Gastroesophageal sphincter (tissue), 4 donors: ENCODE results near the gene AIF1. TPM values are rescaled to one million over a fixed set of nuclear protein-coding genes. Genes with fewer than 3 reads are reported as not detected.

Source experiments
- ATAC-seq: fragments of 150-250 bp; one replicate; pipeline ENCODE4 v1.9.1; 2016; ENCODE audit warnings: mild to moderate bottlenecking, moderate library complexity
- H3K27ac ChIP-seq, 4 donors: fragments of 200-600 bp; sonication (generic) in 3 of 4; 1 replicate in 3 of 4; 2 replicates in 1 of 4; pipeline ENCODE4 v1.5.1; 2016 to 2019
- H3K27me3 ChIP-seq: fragments of 200-600 bp; sonication (generic); one replicate; pipeline ENCODE4 v1.5.1; 2019
- H3K36me3 ChIP-seq, 2 donors: fragments of 200-600 bp; sonication (generic); one replicate each; pipeline ENCODE4 v1.5.1; 2019; ENCODE audit warnings: control low read depth in 1 of 2
- H3K4me1 ChIP-seq, 3 donors: fragments of 200-600 bp; sonication (generic); 1 replicate in 2 of 3; 2 replicates in 1 of 3; pipeline ENCODE4 v1.5.1; 2016 to 2019; ENCODE audit warnings: control low read depth in 2 of 3
- H3K4me3 ChIP-seq, 2 donors: fragments of 200-600 bp; sonication (generic); one replicate each; pipeline ENCODE4 v1.5.1; 2019; ENCODE audit warnings: mild to moderate bottlenecking in 1 of 2, moderate library complexity in 1 of 2
- H3K9me3 ChIP-seq, 3 donors: fragments of 200-600 bp; sonication (generic); one replicate each; pipeline ENCODE4 v1.5.1; 2017 to 2019; ENCODE audit warnings: control low read depth in 2 of 3
- CTCF ChIP-seq, 4 experiments: fragments of 200-600 bp in 2 of 4; fragments of 450-650 bp in 2 of 4; sonication (generic) in 1 of 4; IDR thresholded peaks; one replicate each; pipeline ENCODE4 v1.5.1; 2017 to 2019; ENCODE audit warnings: antibody characterized with exemption in 4 of 4, mild to moderate bottlenecking in 2 of 4, moderate library complexity in 2 of 4
- EP300 ChIP-seq: sonication (generic); formaldehyde crosslinking; IDR thresholded peaks from one replicate; pipeline ENCODE4 v1.6.1; 2017; ENCODE audit warnings: antibody characterized with exemption, mild to moderate bottlenecking
- POLR2A ChIP-seq, 2 donors: fragments of 450-650 bp; IDR thresholded peaks; one replicate each; pipeline ENCODE4 v1.6.1; 2017; ENCODE audit warnings: antibody characterized with exemption in 2 of 2, mild to moderate bottlenecking in 2 of 2, moderate library complexity in 1 of 2
- POLR2AphosphoS5 ChIP-seq: sonication (generic); formaldehyde crosslinking; IDR thresholded peaks from one replicate; pipeline ENCODE4 v1.6.1; 2017; ENCODE audit warnings: antibody characterized with exemption
- WGBS, 2 donors: methylation state at CpG; one replicate each; pipeline ENCODE4 v1.1.5; 2018; ENCODE audit warnings: low coverage in 1 of 2; 5-methylcytosine and 5-hydroxymethylcytosine counted together
- total RNA-seq, 4 donors: library from RNA; depleted of rRNA; stranded (reverse); fragments of >200 nt; gene quantifications; one replicate each; pipeline ENCODE4 v1.1.0, GENCODE V29; 2016

Gene AIF1
- total RNA-seq, 4 donors from 2014 or later = 5.6 to 46.4 (median 21.3) TPM

GRCh38 chr6:31607317-31607716 lies 7.7 kb upstream of the AIF1 start:
- Histone ChIP-seq H3K27me3 (no peaks in the 10 kb centered on the region), H3K9me3 (no peaks in the 10 kb centered on the region), H3K4me1 (no peaks in the 10 kb centered on the region), H3K4me3 (no peak overlapping the region), H3K36me3 (no peaks in the 10 kb centered on the region), H3K27ac (no peak overlapping the region)
- TF ChIP-seq POLR2AphosphoS5 (no peak), CTCF (IDR thresholded peaks at IDR 0.05) (no peak), POLR2A (IDR thresholded peaks at IDR 0.05) (no peak), EP300 (no peak)
- 78 to 90% methylated on average over 1 of the region's 1 CpG for WGBS, 2 donors
- no peak for ATAC-seq

- no peak for TF ChIP-seq POLR2A (IDR thresholded peaks at IDR 0.05)
- TF ChIP-seq CTCF (IDR thresholded peaks at IDR 0.05) = no peak
- TF ChIP-seq EP300 = no peak
- TF ChIP-seq POLR2AphosphoS5 = no peak
- Histone ChIP-seq H3K27ac (no peak overlapping the region), H3K27me3 (no peaks in the 10 kb centered on the region), H3K36me3 (no peaks in the 10 kb centered on the region), H3K9me3 (no peaks in the 10 kb centered on the region), H3K4me1 (no peaks in the 10 kb centered on the region), H3K4me3 (no peak overlapping the region)
- 44 to 72% methylated on average over 6 to 7 of the region's 8 CpGs for WGBS, 2 donors
- ATAC-seq = no peak
Measured at GRCh38 chr6:31609519-31610406, 5.3 kb upstream of the AIF1 start.

- Histone ChIP-seq H3K4me1 (no peaks in the 10 kb centered on the region), H3K4me3 (no peak overlapping the region), H3K27ac (no peak overlapping the region), H3K36me3 (no peaks in the 10 kb centered on the region), H3K9me3 (no peaks in the 10 kb centered on the region), H3K27me3 (no peaks in the 10 kb centered on the region)
- ATAC-seq = no peak
- no peak for TF ChIP-seq POLR2A (IDR thresholded peaks at IDR 0.05)
- TF ChIP-seq EP300 = no peak
- TF ChIP-seq CTCF (IDR thresholded peaks at IDR 0.05) = no peak
- no peak for TF ChIP-seq POLR2AphosphoS5
- WGBS, 2 donors = 63 to 80% methylated on average over 4 of the region's 4 CpGs
Measured at GRCh38 chr6:31610968-31611367, 4.1 kb upstream of the AIF1 start.

GRCh38 chr6:31614075-31614619 lies 887 bp upstream of the AIF1 start:
- no peaks in the 10 kb centered on the region for H3K4me1 ChIP-seq
- WGBS, 2 donors = 82 to 84% methylated on average over 3 to 7 of the region's 8 CpGs
- ATAC-seq = no peak
- no peak overlapping the region for H3K27ac ChIP-seq
- no peak overlapping the region for H3K4me3 ChIP-seq
- TF ChIP-seq POLR2AphosphoS5 = no peak
- no peaks in the 10 kb centered on the region for H3K9me3 ChIP-seq
- H3K27me3 ChIP-seq = no peaks in the 10 kb centered on the region
- H3K36me3 ChIP-seq = no peaks in the 10 kb centered on the region

GRCh38 chr6:31615748-31616147 lies 714 bp downstream of the AIF1 start:
- Histone ChIP-seq H3K27me3 (no peaks in the 10 kb centered on the region), H3K4me1 (peaks cover 0 to 4% (median 0%) of the 10 kb centered on the region in 3 donors), H3K4me3 (peak overlapping the region in 1 of 2 donors; percentile 28), H3K36me3 (no peaks in the 10 kb centered on the region), H3K27ac (peak overlapping the region in 1 of 4 donors; percentile 44), H3K9me3 (no peaks in the 10 kb centered on the region)
- ATAC-seq = no peak
- 47 to 55% methylated on average over 4 to 5 of the region's 7 CpGs for WGBS, 2 donors
- no peak for TF ChIP-seq EP300
- no peak for TF ChIP-seq POLR2AphosphoS5
- TF ChIP-seq CTCF (IDR thresholded peaks at IDR 0.05) = no peak
- no peak for TF ChIP-seq POLR2A (IDR thresholded peaks at IDR 0.05)
